DND-41 (cell line): ENCODE data around the gene ERCC4.

Experiments
- ATAC-seq: fragments of 200-7000 bp; cut with Tn5 transposase; 3 replicates; pipeline ENCODE4 v1.9.1; 2021; ENCODE audit warnings: low read depth; ENCODE audit not compliant: insufficient read depth
- DNase-seq: peaks from one replicate; pipeline ENCODE4 v3.0.0-alpha.2; 2020
- H2AFZ ChIP-seq: 2 replicates; pipeline ENCODE4 v1.6.0; 2012; ENCODE audit warnings: low read depth, low read length
- H3K27ac ChIP-seq: 2 replicates; pipeline ENCODE4 v1.5.1; 2012; ENCODE audit warnings: low read length, inconsistent platforms
- H3K27me3 ChIP-seq: fragments of 200-600 bp; sonication (generic); 2 replicates; pipeline ENCODE4 v1.6.0; 2012; ENCODE audit warnings: low read length, mild to moderate bottlenecking, inconsistent platforms; ENCODE audit not compliant: insufficient read depth, poor library complexity
- H3K36me3 ChIP-seq: 2 replicates; pipeline ENCODE4 v1.5.1; 2012; ENCODE audit warnings: low read length, inconsistent platforms; ENCODE audit not compliant: insufficient read depth
- H3K4me1 ChIP-seq: 2 replicates; pipeline ENCODE4 v1.5.1; 2012; ENCODE audit warnings: mild to moderate bottlenecking, low read length; ENCODE audit not compliant: insufficient read depth
- H3K4me2 ChIP-seq: 2 replicates; pipeline ENCODE4 v1.6.0; 2012; ENCODE audit warnings: mild to moderate bottlenecking, moderate library complexity, low read length, inconsistent platforms; ENCODE audit not compliant: insufficient read depth
- H3K4me3 ChIP-seq, 2 experiments: fragments of 200-600 bp in 1 of 2; shearing (Covaris generic) in 1 of 2; 2 replicates each; pipeline ENCODE4 v1.5.1; 2012 to 2016; ENCODE audit warnings: inconsistent platforms in 2 of 2, low read length in 2 of 2, mild to moderate bottlenecking in 2 of 2, low read depth in 1 of 2, moderate library complexity in 1 of 2
- H3K79me2 ChIP-seq: 2 replicates; pipeline ENCODE4 v1.6.0; 2012; ENCODE audit warnings: low read length, inconsistent platforms; ENCODE audit not compliant: insufficient read depth
- H3K9ac ChIP-seq: 2 replicates; pipeline ENCODE4 v1.6.0; 2012; ENCODE audit warnings: low read depth, mild to moderate bottlenecking, inconsistent platforms, low read length, moderate library complexity
- H3K9me3 ChIP-seq: 2 replicates; pipeline ENCODE4 v1.5.1; 2012; ENCODE audit warnings: low read length, moderate library complexity, mild to moderate bottlenecking, inconsistent platforms; ENCODE audit not compliant: insufficient read depth, severe bottlenecking
- H4K20me1 ChIP-seq: 2 replicates; pipeline ENCODE4 v1.6.0; 2012; ENCODE audit warnings: low read length; ENCODE audit not compliant: insufficient read depth
- EZH2 ChIP-seq: IDR thresholded peaks from 3 replicates; pipeline ENCODE4 v1.6.1; 2012; ENCODE audit warnings: borderline replicate concordance, low read depth, mild to moderate bottlenecking, moderate library complexity, low read length, inconsistent platforms; ENCODE audit not compliant: severe bottlenecking
- TF ChIP-seq, protein P1 (sequence below): IDR thresholded peaks from 2 replicates; pipeline ENCODE4 v1.5.1; 2012; ENCODE audit warnings: borderline replicate concordance, low read length, moderate library complexity, mild to moderate bottlenecking; ENCODE audit not compliant: poor library complexity, severe bottlenecking; ENCODE audit errors: extremely low read depth

Gene ERCC4

DNA sequence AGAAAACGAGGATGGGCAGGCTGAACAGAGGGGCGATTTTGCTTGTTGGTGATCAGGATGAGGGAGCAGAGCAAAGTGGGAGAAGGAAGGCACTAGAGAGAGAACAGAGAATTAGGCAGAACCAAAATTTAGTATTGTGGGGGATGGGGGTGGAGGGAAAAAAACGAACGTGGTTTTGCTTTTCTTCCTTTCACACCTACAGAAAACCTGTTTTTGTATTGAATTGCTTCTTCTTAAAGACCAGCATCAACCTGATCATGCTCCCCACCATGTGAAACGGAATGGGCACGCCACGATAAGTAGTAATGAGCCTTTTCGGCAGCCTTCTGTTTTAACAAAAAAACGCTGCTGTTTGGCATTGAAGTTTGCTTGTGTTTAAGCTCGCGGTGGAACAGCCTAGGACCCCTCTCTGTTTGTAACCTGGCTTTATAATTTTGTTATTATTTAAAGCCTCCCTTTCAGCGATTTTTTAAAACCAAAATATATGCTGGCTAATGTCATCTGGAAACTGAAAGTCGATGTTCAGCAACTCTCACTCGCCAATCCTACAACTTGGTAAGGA lies 36.8 kb downstream of the ERCC4 start:
- Histone ChIP-seq H3K4me3 (no peak overlapping the region), H3K36me3 (no peaks in the 10 kb centered on the region), H3K27me3 (no peaks in the 10 kb centered on the region), H3K4me1 (no peaks in the 10 kb centered on the region), H3K9ac (no peak overlapping the region), H3K79me2 (no peaks in the 10 kb centered on the region), H3K9me3 (no peaks in the 10 kb centered on the region), H4K20me1 (no peaks in the 10 kb centered on the region; the same call in 1 of the 2 replicates), H3K4me2 (no peak overlapping the region), H2AFZ (no peak overlapping the region), H3K27ac (no peak overlapping the region)
- DNase-seq (no peak), ATAC-seq (no peak)
- TF ChIP-seq, protein P1, sequence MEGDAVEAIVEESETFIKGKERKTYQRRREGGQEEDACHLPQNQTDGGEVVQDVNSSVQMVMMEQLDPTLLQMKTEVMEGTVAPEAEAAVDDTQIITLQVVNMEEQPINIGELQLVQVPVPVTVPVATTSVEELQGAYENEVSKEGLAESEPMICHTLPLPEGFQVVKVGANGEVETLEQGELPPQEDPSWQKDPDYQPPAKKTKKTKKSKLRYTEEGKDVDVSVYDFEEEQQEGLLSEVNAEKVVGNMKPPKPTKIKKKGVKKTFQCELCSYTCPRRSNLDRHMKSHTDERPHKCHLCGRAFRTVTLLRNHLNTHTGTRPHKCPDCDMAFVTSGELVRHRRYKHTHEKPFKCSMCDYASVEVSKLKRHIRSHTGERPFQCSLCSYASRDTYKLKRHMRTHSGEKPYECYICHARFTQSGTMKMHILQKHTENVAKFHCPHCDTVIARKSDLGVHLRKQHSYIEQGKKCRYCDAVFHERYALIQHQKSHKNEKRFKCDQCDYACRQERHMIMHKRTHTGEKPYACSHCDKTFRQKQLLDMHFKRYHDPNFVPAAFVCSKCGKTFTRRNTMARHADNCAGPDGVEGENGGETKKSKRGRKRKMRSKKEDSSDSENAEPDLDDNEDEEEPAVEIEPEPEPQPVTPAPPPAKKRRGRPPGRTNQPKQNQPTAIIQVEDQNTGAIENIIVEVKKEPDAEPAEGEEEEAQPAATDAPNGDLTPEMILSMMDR = no peak
- TF ChIP-seq EZH2 = no peak

DNA sequence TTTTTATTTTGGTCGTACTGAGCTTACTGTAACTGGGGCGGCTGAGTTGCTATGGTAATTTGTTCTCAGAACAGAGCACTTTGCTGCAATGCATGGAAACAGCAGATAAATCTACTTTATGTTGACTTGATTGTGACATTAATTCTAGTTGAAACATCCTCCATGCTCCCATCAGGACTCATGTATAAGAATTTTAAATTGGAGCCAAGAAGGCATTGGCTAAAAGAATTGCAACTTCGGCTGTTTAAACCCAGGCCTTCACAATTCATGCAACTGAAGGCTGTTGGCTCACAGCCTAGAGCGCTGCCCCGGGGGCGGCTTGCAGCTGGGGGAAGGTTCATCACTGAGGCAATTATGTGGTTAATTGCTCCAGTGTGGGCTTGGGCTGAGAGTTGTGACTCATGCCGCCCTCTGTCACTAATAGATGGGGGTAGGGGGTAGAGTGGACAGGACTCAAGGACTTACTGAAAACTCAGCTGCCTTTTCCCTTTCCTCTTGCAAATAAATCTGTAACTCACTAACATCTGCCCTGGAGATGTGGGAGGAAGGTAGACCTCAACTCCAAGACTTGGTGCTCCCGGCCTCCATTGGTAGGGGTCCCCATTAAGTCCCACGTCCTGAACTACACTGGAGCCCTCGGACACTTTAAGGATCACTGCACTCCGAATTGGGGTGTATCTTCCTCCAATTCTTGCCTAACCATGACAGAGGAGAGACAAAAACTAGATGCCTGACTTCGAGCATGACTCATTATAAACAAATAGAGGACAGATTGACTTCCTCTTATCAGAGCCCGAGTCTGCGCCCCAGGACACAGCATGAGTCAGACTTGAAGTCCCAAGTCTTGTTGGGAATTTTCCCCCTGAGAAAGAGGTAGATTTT lies 37.5 kb downstream of the ERCC4 start:
- no peak overlapping the region for H3K27ac ChIP-seq
- no peak for ATAC-seq
- H2AFZ ChIP-seq = no peak overlapping the region
- no peak for TF ChIP-seq EZH2
- TF ChIP-seq, protein P1 = no peak
- no peak overlapping the region for H3K4me2 ChIP-seq
- no peaks in the 10 kb centered on the region; the same call in 1 of the 2 replicates for H4K20me1 ChIP-seq
- no peak overlapping the region for H3K9ac ChIP-seq
- no peaks in the 10 kb centered on the region for H3K9me3 ChIP-seq
- H3K4me3 ChIP-seq = no peak overlapping the region
- no peaks in the 10 kb centered on the region for H3K4me1 ChIP-seq
- no peaks in the 10 kb centered on the region for H3K36me3 ChIP-seq
- H3K27me3 ChIP-seq = no peaks in the 10 kb centered on the region
- no peak for DNase-seq
- H3K79me2 ChIP-seq = no peaks in the 10 kb centered on the region

DNA sequence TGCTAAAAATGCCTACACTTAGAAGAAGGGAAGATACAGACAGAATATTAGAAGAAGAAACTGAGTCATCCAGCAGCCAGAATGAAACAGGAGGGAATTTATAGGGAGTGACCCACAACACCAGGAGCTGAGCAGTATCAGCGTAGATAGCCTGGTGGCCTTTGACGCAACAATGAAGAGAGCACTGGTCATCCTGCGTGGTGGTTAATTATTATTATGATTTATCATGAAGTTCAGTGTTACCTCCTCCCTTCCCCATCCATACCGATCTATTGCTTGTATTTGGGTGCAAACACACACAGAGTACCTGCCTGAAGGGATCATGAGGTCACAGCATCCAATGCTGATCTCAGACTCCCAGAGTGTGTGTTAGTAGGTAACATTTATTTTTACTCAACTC lies 38.5 kb downstream of the ERCC4 start:
- no peaks in the 10 kb centered on the region; the same call in 1 of the 2 replicates for H4K20me1 ChIP-seq
- H3K27ac ChIP-seq = no peak overlapping the region
- no peak overlapping the region for H3K4me3 ChIP-seq
- TF ChIP-seq, protein P1 = no peak
- no peak for TF ChIP-seq EZH2
- no peaks in the 10 kb centered on the region for H3K79me2 ChIP-seq
- ATAC-seq (no peak), DNase-seq (no peak)
- no peak overlapping the region for H3K4me2 ChIP-seq
- H3K9ac ChIP-seq = no peak overlapping the region
- no peaks in the 10 kb centered on the region for H3K36me3 ChIP-seq
- no peak overlapping the region for H2AFZ ChIP-seq
- H3K27me3 ChIP-seq = no peaks in the 10 kb centered on the region
- no peaks in the 10 kb centered on the region for H3K4me1 ChIP-seq
- H3K9me3 ChIP-seq = no peaks in the 10 kb centered on the region
